GF-D8 (cell line): ENCODE data around the gene CDK5RAP1.

Experiments used
- DNase-seq: peaks from one replicate; lab custom pipeline; 2025; lab: John Stamatoyannopoulos, UW

CDK5RAP1 gene

GRCh38 chr20:33333616-33334015 lies 67.7 kb downstream of the CDK5RAP1 start:
- DNase-seq: no peak

DNA sequence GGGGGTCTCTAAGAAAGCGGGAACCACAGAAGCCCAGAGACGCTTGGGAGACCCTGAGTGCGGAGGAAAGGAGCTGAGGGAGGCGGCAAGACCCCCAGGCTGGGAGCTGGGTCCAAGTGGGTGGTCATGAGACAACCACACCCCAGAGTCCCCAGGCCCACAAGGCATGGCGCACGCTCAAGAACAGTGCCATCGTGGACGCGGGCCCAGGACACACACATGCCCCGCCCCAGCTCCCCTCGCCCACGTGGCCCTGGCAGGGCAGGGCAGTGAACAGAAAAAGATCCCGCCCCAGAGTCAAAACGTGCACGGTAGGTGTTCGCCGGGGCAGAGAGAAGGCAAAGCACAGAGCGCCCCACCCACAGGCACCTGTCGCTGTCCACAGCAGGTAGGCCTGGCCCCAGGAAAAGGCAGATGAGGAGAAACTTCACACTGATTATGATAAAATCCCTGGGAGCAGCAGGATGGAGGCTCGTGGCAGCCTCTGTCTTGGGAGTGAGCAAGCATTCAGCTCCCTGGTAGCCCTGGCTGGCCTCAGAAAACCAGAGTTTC lies 68.3 kb downstream of the CDK5RAP1 start:
- DNase-seq: no peak

DNA sequence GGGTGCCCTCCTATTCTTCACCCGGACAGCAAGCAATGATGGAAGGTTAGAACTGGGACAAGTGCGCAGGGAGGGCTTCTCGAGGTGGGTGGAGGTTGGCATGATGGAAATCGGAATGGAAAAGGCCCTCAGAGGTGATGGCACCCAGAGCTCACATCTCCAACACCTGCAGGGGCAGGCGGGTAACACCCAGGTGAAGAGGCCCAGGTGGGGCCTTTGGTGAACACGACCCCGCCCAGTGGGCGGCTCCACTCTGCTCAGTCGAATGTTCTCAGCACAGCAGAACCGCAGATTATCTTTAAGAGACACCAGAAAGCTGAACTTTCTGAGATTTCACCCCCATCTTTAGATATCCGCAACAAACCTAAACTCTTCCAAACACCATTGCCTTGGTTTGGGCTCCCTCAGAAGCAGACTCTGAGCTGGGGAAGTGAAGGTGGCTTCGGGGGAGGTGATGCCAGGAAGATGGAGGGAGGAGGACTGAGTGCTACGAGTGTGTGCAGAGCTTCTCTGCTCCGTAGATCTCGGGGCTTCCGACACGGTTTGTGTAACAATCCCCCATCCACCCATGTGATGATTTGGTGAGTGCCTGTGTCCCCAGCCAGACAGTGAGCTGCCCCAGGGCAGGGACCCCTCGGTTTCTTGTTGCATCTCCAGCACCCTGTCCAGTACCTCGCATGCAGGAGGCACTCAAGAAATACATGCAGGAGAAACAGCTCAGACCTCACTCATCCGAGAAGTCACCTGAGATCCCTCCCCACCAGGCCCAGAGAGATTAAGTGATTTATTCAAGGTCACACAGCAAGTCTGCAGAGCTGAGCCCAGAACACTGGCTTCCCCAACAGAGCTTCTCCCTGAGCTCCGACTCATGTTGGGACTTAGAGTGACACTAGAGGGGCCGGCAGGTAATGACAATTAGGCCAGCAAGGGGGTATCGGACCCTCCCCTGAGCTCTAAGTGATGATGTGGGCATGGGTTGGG lies 72.9 kb downstream of the CDK5RAP1 start:
- no peak for DNase-seq

- no peak for DNase-seq
Measured at GRCh38 chr20:33325350-33325749, 76.0 kb downstream of the CDK5RAP1 start.

- DNase-seq: no peak
Measured at GRCh38 chr20:33323236-33323635, 78.1 kb downstream of the CDK5RAP1 start.

DNA sequence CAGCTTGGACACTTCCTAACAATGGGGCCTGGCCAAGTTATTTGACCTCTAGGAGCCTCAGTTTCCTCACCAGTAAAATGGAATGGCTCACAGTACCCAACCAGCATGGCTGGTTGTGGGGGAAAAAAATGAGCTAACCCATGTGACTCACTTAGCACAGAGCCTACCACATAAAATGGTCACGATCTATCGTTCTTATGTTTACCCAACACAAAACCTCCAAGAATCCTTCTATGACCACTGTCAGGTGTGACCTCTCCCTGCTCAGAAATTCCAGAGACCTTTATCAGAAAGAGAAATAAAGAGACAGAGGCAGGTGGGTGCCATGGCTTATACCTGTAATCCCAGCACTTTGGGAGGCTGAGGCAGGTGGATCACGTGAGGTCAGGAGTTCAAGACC lies 78.9 kb downstream of the CDK5RAP1 start:
- DNase-seq: no peak

DNA sequence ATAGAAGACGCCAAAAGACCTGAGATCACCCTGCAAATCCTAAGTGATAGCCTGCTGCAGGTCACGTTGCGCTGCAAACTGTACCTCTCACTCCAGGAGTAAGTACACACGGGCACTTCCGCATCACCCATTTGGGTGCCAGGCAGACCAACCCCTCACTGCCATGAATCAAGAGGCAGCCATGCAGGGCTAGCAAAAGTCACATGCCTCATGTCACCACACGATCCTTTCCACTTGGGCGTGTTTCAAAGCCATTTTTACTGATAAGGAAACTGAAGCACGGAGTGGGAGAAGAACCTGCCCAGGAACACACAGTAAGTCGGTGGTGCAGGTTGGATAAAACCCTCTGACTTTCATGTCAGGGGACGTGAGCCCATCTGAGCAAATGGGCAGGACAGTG lies 81.3 kb downstream of the CDK5RAP1 start:
- DNase-seq: no peak

DNA sequence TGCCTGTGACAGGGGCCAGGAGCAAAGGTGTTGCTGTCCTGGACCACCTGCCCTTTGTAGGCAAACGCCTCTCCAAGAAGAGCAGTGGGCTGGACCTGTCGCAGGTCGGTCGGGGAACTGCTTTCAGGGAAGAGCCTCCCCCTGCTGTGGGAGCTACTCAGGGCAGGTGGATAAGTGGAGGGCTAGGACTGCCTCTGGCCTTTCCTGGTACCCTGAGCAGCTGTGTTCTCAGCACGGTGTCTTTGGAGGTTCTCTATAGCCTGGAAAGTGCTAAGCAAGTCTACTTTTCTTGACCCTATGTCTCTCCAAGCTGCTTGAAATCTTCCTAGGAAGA lies 83.3 kb downstream of the CDK5RAP1 start:
- DNase-seq: no peak

GRCh38 chr20:33317424-33318095 lies 83.8 kb downstream of the CDK5RAP1 start:
- DNase-seq: no peak

DNA sequence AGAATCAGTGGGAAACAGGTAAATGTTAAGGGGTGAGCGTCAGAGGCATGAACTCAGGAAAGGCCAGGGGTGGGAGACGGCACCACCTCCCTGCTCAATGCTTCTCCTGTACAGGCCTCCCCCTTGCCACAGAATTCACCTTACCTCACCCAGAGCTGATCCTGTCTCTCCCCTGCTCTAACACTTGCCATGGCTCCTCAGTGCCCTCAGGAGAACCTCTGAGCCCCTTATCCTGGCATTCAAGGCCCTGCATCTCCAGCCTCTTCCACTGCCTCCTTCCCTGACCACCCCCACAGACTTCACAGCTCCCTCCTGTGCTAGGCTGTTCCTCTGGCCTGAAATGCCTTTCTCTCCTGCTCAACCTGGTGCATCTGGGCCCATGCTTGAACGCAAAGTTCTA lies 84.4 kb downstream of the CDK5RAP1 start:
- DNase-seq: no peak

- DNase-seq: no peak
Measured at GRCh38 chr20:33316343-33316742, 85.0 kb downstream of the CDK5RAP1 start.

DNA sequence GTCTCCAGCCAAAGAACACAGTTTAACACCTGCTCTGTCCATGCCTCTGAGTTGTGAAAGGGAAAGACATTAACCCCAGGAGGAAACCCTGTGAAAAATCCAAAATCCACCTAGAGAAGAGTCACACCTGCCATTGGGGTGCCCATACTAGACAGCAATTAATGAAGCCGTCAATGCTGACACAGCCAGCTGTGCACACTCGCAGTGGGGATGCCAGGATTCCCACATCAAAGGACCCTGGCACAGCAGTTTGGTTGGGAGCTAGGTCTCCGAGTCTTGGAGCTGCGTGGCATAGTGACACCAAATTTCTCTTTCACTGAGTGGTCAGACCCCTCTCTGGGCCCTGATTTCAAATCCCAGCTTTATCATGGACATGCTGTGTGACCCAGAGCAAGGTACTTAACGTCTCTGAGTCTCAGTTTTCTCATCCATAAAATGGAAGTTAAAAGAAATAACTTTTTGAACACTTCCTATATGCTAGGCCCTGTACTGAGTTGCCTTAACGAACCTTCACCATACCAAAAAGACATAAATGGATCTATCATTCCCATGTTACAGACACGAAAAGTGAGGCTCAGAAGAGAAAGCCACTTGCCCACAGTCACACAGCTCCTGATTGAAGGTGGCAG lies 87.5 kb downstream of the CDK5RAP1 start:
- DNase-seq: no peak

- DNase-seq: no peak
Measured at GRCh38 chr20:33312583-33312982, 88.7 kb downstream of the CDK5RAP1 start.

DNA sequence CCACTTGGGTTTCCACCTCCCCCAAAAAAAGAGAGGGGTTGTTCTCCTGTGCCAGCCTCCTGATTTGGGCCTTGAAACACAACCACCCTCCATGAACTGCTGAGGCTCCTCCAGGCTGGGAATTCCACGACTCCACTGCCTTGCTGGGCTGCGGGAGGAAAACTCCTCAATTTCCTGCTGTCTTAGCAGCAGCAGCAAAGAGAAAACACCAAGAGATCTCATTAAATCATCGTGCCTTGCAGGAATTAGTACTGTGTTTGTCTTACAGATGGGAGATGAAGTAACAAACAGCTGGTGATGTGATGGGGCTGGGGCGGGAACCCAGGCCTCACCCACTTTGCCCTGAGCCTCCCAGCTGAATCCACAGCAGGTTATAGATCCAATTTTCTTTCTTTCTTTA lies 89.3 kb downstream of the CDK5RAP1 start:
- no peak for DNase-seq

DNA sequence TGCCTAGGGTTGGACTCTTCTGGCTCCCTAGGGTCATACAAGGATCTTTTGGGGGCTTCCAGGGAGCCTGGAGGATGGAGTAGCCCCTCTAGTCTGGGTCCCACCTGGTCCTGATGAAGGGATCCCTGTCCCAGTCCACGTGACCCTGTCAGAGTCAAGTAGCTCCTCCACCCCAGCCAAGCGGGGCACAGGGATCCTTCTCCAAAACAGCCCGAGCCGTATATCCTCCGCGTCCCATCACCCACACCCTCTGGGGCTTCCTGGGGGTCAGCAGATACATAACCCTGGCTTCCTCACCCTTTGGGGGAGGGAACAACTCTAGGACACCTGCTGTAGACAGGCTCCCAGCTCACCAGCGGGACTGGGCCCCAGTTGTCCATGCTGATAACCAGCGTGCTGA lies 90.3 kb downstream of the CDK5RAP1 start:
- no peak for DNase-seq

- DNase-seq: no peak
Measured at GRCh38 chr20:33310327-33310899, 90.9 kb downstream of the CDK5RAP1 start.

GRCh38 chr20:33309631-33310030 lies 91.7 kb downstream of the CDK5RAP1 start:
- no peak for DNase-seq
